Stimulated activated CD8-positive, alpha-beta memory T cell treated with anti-CD3 and anti-CD28 coated beads, Interleukin-4, amount 100 ng/mL, for 4 hours (primary cell): ENCODE results near the gene ARL13B.
"Not testable (repeated sequence)": the region's sequence is repeated elsewhere in the genome, so short reads cannot be mapped to it uniquely, and the experiment has no call there.

Experiments
- DNase-seq, 2 donors: peaks; one replicate each; pipeline ENCODE4 v3.0.0-alpha.2; 2020; ENCODE audit warnings: low read depth in 2 of 2, low spot score in 1 of 2

The ARL13B gene

DNA sequence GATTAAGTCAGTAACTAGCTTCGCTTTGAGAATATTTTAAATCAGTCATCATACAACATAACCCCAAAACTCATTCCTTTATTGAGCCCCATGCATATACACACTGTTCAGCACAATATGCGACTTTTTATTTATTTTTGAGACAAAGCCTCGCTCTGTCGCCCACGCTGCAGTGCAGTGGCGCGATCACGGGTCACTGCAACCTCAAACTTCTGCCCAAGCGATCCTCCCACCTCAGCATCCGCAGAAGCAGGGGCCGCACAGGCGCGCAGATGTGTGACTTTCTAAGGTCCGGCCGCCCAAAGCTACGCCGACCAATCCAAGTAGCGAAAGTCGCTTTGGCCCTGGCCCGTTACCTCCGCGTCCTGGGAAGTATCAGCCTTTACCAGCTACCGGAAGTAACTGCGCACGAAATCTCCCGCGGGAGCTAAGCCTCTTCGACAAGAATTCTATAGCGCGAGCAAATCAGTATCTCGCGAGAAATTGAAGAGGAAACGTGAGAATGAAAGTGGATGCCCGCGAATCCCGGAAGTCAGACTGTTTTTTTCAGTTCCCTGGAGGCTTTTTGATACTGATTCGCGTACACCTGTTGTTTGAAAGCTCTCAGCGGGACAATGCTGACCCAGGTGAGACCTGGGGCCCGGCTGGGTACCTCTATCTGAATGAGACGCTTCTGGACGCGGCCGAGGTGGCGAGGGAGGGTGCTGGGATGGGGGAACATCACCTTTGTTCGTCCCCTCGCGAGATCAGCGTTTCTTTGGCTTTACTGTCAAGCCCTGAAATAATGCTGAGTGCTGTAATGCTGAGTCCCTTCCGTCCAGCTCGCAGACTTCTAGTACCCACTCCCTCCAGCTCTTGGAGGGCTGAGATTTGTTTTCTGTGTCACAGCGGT lies 82.8 kb downstream of the ARL13B start, which contains the start of the genes DHFR2 and NSUN3:
DHFR2 (minus strand) TSS at position 404 of the 892 bp plus-strand sequence. CDS start 1,405 bp downstream, outside the sequence.
NSUN3 (plus strand) TSS at position 549 of the 892 bp plus-strand sequence; CDS start at position 615, 66 bp downstream.
- DNase-seq: peak; percentile 52 to 66

DNA sequence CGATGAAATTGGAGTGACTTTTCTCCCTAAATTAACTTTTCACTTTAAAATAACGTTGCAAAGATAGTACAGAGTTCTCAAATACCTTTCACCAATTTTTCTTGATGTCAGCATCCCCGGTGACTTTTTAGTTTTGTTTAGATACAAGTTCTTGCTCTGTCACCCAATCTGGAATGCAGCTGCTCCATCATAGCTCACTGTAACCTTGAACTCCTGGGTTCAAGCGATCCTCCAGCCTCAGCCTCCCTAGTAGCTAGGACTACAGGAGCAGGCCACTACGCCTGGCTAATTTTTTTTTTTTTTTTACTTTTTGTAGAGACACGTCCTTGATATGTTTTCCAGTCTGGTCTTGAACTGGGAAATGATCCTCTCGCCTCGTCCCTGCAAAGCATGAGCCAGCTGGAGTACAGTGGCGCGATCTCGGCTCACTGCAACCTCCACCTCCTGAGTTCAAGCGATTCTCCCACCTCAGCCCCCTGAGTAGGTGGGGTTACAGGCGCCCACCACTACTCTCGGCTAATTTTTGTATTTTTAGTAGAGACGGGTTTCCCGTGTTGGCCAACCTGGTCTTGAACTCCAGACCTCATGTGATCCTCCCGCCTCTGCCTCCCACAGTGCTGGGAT lies 83.7 kb downstream of the ARL13B start:
- DNase-seq: no peak

DNA sequence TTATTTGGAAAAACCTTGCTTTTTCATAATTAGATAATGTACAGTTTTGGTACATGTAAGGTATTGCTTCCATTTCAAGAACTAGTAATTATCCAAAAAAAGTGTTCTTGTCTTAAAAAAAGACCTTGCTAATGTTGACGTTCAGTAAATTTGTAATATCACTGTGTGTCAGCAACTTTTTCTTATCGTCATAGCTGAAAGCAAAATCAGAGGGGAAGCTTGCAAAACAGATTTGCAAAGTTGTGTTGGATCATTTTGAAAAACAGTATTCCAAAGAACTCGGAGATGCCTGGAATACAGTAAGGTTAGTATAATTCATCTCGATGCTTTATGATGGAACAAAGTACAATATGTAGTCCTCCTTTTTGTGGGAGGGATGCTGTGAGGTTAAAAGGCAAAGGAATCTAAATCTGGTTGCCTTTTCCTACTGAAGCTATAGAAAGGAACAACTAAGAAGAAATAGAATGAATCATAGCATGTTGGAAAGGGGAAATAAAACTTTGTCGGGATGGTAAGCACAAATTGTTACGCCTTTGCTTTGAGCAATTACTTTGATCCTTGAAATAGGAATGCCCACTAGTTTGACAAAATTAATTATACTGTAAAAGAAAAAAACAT lies 84.4 kb downstream of the ARL13B start:
- no peak for DNase-seq

DNA sequence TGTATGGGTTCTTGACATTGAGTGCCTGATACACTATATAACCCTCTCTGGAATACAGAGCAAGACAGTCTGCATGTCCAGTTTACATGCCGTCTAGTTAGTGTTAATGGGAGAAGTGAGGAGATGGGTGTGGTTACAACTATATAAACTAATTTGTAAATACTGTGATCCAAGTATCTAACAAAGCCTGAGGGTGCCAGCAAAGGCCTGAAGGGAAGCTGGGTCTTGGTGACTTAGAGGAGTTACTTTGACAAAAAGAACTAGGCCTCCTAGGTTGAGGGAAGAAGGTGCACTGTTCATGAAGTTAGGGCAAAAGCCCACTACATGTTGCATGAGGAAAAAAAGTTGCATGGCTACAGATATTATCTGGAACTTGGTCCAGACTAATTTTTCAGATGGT lies 85.2 kb downstream of the ARL13B start:
- DNase-seq: no peak

DNA sequence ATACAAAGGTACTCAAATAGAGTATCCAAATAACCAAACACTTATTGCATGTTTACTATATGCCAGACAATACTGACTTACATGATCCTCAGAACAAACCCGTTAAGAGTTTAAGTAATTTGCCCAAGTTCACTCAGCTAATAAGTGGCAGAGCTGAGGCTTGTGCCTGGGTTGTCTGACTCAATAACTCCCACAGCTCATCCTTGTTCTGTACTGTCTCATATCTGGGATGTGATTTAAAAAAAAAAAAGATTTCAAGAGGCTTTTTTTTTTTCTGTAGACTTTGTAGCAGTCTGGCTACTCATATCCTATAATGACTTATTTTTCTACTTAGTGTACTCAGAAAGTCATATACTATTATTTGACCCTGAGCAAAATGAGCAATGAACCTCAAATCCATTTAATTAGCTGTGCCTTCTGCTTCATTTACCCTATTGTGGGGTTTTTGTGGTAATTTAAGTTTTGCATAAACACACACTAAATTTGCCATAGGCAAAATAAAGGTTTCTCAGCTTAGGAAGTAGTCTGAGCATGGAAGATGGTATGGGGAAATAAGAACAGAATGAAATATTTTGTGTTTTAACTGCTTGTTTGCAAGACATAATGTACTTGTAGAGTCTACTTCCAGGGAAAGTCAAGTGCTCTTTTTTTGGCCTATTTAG lies 86.0 kb downstream of the ARL13B start:
- no peak for DNase-seq

DNA sequence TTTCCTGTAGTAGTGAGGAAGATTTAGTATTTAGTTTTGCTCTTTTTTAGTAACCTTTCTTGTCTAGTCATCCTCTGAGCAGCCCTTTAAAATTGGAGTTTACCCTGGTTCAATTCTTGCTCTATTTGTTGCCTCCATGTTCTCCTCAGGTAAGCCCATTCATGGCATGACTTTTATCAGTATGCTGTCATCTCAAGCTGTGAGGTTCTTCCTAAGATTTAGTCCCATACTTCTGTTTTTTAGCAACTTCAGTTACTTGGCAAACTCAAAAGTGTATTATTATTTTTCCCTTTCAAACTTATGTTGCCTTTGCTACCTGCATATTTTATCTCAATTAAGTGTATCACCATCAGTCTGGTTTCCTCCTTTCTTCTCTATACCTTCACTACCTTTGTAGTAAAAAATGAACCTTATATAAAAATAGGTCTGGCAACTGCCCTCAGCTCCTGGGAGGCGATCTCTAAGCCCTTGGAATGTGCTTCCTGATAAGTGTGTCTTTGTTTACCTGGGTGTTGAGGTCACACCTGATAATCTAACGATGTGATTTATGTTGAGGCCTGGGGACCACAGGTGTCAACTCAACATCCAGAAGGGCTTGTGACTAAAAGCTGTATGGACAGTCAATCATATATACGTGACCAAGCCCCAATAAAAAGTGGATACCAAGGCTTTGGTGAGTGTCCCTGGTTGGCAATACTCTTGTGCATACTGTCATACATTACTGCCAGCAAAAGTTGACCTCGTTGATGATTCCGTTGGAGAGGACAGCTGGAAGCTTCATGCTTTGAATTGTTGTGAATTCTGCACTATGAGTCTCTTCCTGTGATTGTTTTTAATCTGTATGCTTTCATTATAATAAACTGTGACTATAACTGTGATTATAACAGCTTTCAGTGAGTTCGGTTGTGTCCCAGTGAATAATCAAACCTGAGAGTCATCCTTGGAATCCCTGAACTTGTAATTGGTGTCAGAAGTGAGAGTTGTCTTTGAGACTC lies 86.8 kb downstream of the ARL13B start:
- no peak for DNase-seq

DNA sequence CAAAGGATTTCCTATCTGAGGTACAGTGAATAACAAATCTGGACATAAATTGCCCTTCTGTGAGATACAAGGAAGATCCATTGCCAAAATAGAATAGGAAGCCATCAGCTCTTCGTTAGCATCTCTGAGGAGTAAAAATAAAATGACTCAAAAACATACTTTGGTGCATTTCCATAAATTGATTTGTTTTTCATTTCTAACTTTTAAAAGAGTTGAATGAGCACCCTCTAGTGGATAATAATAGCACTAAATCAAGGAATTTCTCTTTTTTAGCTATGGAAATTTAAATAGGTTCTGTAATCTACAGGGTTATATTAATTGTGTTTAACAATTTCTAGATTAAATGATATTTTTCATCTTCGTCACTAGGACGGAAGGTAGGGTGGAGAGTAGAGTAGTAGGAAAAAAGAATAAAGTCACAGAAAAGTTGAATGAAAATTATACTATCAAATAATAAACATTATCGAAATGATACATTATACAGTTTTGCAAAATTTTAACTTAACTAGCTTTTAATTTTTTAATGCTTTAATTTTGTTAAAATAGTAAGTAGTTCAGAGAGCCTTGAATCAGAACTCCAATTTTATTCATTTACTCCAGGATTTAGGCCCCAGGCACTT lies 89.3 kb downstream of the ARL13B start:
- no peak for DNase-seq

DNA sequence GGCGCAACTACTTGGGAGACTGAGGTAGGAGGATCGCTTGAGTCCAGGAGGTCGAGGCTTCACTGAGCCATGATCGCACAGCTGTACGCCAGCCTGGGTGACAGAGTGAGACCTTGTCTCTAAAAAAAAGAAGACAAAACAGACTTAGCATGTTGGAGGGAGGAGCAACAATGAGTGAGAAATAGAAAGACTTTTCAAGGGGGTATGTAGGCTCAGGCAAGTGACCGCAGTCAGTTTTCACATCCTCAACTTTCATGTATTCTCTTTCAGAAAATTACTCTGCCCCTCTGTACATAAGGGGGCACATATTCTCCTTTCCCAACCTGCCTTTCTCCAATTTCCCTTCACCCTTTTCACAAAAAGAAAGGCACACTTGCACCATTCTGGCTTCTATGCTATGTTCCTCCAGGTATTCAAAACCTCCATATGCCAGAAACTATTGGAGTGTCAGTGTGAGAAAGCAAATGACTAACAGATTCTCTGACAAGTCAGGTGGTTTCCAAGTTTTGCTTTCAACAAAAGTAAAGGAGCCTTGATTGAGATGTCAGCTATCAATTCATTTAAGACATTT lies 90.5 kb downstream of the ARL13B start:
- no peak for DNase-seq

DNA sequence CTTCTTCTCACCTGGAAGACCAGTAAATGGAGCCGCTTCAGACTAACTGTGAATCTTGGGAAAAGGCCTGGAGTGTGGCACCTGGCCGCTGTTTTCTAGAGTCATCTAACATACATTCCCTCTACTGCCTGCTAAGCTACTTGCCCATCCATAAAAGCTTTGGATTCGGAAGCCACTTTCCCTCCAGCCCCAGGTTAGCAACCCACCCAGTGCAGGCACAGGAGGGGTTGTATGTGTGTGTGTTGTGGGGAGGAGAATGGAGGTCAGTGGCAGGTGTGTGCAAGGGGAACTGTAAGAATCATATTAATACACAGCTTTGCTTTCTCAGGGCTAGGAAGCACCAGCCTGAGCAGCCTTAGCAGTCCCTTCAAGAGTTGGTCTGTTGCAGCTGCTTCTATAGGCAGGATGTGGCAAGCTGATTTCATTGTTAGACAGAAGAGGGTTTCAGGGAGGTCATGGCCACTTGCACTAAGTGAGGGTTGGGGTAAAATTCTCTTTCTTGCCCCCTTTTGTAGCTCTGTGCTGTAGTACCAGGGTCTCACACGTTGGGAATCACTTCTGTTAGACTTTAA lies 91.8 kb downstream of the ARL13B start:
- DNase-seq: no peak

DNA sequence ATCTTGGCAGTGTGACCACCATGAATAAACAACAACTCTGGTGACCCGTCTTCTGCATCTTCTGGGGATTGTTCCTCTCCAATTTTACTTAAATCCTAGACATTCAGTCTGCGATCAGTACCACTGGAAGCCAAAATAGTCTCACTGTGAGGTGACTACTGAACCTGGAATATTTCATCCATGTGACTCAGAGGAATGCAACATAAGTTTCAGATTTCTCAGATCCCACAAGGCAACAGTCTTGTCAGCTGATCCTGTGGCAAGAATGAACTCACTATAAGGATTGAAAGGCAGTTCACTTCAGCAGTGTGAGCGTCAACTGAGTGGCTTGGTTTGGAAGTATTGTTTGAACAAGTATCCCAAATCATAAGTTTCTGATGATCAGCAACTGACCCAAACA lies 96.1 kb downstream of the ARL13B start:
- DNase-seq: no peak

DNA sequence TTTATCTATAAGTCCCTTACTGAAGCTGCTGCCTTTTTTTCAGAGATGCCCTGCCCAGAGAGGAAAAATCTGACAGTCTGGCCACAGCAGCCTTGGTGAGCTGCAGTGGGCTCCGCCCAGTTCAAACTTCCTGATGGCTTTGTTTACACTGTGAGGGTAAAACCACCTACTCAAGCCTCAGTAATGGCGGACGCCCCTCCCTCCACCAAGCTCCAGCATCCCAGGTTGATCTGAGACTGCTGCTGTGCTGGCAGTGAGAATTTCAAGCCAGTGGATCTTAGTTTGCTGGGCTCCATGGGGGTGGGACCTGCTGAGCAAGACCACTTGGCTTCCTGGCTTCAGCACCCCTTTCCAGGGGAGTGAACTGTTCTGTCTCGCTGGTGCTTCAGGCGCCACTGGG lies 100.6 kb downstream of the ARL13B start:
- not testable (repeated sequence) for DNase-seq

DNA sequence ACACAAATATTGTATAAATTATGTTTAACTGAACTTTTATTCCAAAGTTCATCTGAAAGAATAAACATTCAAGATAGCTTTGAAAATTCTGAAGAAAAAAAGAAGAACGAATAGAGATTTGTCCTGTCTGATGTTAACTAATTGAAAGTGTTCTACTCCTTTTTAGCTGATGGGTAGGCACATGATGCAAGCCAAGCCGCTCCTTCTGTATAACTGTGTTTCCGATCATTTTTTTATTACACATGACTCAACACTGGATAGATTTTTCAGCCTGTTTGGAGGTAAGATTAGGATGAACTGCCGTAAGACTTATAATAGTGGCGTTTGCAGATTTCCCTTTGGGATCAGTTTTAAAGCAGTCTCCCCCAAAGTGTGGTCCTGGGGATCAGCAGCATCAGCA lies 101.9 kb downstream of the ARL13B start:
- DNase-seq: no peak

DNA sequence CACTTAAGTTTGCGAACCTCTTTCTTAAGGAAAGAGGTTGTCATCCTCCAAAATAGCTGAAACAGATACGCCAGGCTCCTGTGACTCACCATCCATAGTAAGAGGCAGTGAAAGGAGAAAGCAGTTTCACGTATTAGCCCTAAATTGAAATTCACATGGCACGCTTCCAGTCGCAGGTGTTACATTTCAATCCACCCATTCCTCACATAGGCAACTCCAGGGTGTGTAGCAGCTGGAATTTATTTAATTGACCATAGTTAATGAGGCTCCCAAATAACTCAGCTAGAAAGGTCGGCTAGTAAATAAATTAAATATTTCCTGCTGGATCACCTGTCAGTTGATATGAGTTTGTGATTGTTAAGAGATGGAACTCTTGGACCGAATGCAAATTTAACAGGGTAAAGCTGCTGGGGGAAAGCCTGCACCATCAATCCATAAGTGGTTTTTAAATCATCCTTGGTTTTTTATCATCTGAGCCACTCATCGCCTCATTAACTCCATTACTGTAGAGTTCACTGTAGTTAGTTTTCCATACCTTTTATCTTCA lies 102.5 kb downstream of the ARL13B start:
- no peak for DNase-seq

DNA sequence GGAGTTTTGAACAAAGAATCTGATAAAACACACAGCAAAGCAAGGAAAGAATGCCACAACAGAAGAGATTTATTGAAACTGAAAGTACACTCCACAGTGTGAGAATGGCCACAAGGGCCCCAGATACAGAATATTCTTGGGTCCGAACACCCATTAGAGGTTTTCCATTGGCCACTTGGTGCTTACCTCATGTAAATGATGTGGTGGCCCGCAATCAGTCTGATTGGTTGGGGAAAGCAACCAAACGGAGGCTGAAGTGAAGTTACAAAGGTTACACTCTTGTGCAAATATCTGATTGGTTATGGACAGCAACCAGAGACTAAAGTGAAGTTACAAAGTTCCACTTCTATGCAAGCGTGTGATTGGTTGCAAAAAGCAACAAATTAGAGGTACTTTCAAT lies 103.3 kb downstream of the ARL13B start:
- no peak for DNase-seq

DNA sequence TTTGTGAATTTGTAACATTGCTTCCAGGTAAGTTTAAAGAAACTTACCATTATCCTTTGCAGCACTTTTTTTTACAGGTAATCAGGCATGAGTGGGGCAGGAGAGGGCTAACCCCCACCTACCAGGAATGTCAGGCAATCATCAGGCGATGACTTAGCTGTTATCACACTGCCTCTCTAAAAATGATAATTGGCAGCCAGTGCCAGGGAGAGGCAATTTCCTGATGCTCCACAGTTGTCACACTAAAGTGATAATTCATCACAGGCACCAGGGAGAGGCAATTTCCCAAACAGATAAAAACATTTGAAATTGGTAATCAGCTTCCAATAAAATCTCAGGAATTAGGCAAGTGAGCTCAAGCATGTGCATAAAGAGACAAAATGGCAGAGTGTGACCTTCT lies 109.2 kb downstream of the ARL13B start:
- DNase-seq: no peak

DNA sequence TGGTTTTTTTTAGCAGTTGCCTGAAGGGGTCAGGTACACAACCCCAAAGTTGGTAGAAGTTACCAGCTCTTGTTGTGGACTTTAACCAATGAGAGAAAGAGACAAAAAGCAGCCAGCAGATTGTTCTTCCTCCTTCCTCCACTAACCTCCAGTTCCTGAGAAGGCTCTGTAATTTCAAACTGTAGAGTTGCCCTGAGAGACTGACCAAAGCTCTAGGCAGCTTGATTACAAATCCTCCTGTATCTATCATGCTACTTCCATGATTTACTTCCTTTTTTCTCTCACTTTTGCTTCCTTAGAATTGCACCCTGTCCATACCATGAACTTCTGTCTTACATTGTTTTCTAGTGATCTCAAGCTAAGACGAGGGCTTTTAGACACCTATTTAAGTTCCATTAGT lies 112.1 kb downstream of the ARL13B start:
- no peak for DNase-seq

DNA sequence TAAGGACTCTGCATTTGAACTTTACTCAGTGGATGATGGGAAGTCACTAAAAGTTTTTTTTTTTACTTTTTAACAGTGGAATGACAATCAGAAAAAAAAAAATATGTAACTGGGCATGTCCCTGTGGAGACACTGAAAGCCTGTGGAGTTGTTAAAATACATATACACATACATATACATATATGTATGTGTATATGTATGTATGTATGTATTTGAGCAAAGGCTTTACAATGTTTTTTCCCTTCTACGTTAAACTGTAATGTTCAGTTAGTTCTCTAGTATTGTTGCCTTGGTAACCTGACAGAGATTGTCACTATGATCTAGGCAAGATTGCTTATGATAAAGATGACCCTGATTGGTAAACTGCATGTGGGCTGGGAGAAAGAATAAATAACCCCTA lies 113.2 kb downstream of the ARL13B start:
- DNase-seq: no peak

DNA sequence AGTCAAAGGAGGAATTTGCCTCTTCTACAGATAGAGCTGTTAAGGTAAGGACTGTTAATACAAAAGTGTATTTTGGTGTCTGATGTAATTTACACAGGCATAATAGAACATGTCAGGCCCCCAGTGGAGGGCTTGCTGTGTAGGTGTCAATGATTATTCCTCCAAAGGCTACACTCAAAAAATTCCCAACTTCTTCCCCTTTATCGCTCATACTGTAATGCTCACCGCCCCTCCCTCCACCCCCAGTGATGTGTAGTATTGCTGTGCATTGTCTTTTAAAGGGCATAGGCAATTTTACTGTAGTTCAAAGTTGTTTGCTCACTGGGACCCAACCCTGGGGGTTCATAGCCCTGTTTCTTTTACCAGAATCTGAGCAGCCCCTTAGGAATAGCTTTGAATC lies 115.2 kb downstream of the ARL13B start:
- DNase-seq: no peak

DNA sequence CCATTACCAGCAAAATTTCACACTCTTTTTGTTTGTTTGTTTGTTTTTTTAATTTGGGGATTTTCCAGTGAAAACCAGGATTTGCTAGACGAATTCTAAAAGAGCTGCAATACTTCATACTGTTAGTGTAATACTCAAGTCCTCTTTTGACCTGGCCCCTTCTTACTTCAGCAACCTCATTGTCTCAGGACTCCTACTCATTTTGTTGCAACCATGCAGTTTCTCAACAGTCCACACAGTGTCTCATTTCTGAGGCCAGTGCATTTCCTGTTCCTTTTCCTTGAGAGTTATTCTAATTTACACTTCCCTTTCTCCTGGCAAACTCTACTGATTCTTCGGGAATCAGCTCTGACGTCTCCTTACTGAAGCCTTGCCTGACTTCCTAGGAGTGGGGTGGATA lies 118.5 kb downstream of the ARL13B start:
- DNase-seq: no peak
